ENCODE data around the gene ZNF407. TPM values are rescaled to one million over a fixed set of nuclear protein-coding genes. Genes with fewer than 3 reads are reported as not detected.
A peak's percentile ranks its signal among the peaks of the same experiment; 100 is the strongest.

The ZNF407 gene
- polyA plus RNA-seq, 6 donors from 2014 or later, result 1.6 to 9.5 (median 4.9) TPM

- Mint-ChIP-seq H3K27me3 (no peaks in the 10 kb centered on the region), H3K4me3 (no peak overlapping the region), H3K9me3 (no peaks in the 10 kb centered on the region), H3K36me3 (no peaks in the 10 kb centered on the region), H3K4me1 (no peaks in the 10 kb centered on the region), H3K27ac (peak overlapping the region in 1 of 6 donors; percentile 85)
- DNase-seq (no peak), ATAC-seq (ENCODE audit: low read depth in 2 of 2) (no peak)
Measured at GRCh38 chr18:74862094-74862493, 264.4 kb downstream of the ZNF407 start.

DNA sequence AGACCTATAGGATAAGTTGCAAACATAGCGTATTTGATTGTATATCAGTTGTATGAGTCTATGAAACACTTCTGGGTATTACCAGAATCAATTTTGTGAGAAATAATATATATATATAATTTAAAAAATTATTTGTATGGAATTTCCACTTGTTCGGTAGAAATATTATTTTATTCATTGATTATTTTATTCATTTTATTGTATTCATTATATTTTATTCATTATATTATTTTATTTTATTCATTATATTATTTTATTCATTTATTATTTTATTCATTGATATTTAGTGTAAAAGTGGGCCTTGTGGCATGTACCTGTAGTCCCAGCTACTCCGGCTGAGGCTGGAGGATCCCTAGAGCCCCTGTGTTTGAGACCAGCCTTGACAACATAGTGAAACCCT is 268.9 kb downstream of the ZNF407 start:
- DNase-seq (no peak), ATAC-seq (ENCODE audit: low read depth in 2 of 2) (no peak)
- Mint-ChIP-seq H3K36me3 (no peaks in the 10 kb centered on the region), H3K4me1 (peaks cover 0 to 5% (median 3%) of the 10 kb centered on the region in 3 donors), H3K27me3 (no peaks in the 10 kb centered on the region), H3K9me3 (no peaks in the 10 kb centered on the region), H3K27ac (no peak overlapping the region), H3K4me3 (no peak overlapping the region)

- H3K4me1 Mint-ChIP-seq, result peaks cover 0 to 5% (median 3%) of the 10 kb centered on the region in 3 donors
- no peaks in the 10 kb centered on the region for H3K36me3 Mint-ChIP-seq
- H3K9me3 Mint-ChIP-seq, result no peaks in the 10 kb centered on the region
- no peak overlapping the region for H3K4me3 Mint-ChIP-seq
- DNase-seq, result no peak
- no peak for ATAC-seq (ENCODE audit: low read depth in 2 of 2)
- no peaks in the 10 kb centered on the region for H3K27me3 Mint-ChIP-seq
- peak overlapping the region in 1 of 6 donors; percentile 5 for H3K27ac Mint-ChIP-seq
Measured at GRCh38 chr18:74868461-74868860, 270.8 kb downstream of the ZNF407 start.

DNA sequence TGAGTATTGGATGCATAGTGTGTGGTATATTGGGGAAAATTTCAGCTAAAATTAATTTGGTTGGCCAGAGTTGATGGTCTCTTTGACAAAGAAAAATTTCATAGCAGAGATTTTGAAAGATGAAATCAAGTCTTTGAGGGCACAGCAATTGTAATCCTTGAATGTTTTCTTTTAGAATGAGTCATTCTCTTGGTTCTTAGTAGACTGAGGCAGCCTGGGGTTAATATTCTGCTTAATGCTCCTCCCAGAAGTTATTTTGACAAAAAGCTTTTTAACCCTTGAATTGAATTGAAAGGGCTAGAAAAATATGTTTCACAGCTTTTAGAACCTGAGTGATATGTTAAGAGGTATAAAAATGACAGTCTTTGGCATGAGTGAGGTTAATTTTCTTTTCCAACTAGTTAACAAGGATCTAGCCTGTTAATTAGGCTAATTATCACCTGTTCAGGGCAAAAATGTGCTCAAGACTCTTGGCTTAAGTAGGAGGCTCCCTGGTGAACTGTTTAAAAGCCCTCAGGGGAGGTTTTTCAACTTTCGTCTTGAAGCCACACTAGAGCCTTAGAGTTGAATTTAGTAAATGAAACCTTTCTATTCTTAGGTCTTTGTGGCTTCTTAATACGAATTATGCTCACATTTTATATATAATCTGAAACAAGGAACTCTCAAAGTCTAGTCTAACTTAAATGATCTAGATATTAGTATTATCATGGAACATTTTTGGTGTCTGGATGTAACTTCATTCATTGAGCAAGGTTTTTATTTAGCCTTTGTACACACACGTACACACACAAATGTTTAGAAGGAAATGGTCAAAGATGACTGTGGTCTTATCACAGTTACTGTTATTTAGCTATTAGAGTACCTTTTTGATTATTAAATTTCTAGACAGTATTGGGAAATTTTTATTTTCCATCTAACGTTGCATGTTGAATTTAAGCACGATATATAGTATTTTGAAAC is 272.5 kb downstream of the ZNF407 start:
- Mint-ChIP-seq H3K27me3 (no peaks in the 10 kb centered on the region), H3K4me3 (no peak overlapping the region), H3K4me1 (peaks cover 0 to 5% (median 3%) of the 10 kb centered on the region in 3 donors), H3K27ac (peak overlapping the region in 2 of 6 donors; percentile 50 to 57), H3K9me3 (no peaks in the 10 kb centered on the region), H3K36me3 (no peaks in the 10 kb centered on the region)
- ATAC-seq (ENCODE audit: low read depth in 2 of 2) (no peak), DNase-seq (no peak)

DNA sequence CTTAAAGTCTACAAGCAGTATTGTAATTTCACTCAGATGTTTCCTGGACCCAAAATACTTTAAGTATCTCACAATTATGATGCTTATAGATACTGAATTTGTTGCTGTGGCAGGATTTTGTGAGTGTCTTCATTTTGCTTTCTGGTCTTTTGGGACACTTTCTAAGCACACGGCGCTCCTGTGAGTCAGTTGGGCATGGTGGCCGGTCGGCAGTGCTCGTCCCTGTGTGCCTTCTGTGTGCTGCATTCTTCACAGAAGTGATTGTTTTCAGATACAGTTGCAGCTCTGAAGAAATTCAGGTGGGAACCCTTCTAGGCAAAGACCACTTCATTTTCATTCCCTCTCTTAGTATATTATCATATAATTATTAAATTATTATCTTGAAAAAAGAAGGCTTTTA is 273.3 kb downstream of the ZNF407 start:
- ATAC-seq (ENCODE audit: low read depth in 2 of 2) (no peak), DNase-seq (no peak)
- no peaks in the 10 kb centered on the region for H3K36me3 Mint-ChIP-seq
- H3K9me3 Mint-ChIP-seq, result no peaks in the 10 kb centered on the region
- peaks cover 0 to 5% (median 3%) of the 10 kb centered on the region in 3 donors for H3K4me1 Mint-ChIP-seq
- H3K4me3 Mint-ChIP-seq, result no peak overlapping the region
- H3K27me3 Mint-ChIP-seq, result no peaks in the 10 kb centered on the region
- no peak overlapping the region for H3K27ac Mint-ChIP-seq

DNA sequence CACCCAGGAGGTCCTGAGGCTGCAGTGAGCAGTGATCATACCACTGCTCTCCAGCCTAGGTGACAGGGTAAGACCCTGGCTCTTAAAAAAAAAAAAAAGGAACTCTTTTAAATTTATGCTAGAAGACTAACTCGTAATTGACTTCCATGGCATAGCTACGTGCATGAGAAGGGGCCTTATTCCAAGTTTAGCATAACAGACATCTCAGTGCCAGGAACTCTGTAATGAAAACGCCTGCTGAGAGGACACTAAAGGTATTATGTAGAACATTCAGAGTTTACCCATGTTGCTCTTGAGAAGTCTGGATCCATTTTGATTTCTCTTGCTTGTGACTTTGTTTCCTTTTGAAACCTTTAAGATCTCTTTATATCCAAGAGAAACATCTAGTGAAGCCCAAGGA is 276.0 kb downstream of the ZNF407 start:
- Mint-ChIP-seq H3K4me1 (peaks cover 0 to 3% (median 3%) of the 10 kb centered on the region in 3 donors), H3K36me3 (peaks cover 0 to 7% of the 10 kb centered on the region in 2 donors), H3K27ac (peak overlapping the region in 1 of 6 donors; percentile 47), H3K4me3 (no peak overlapping the region), H3K27me3 (no peaks in the 10 kb centered on the region), H3K9me3 (no peaks in the 10 kb centered on the region)
- ATAC-seq (ENCODE audit: low read depth in 2 of 2) (no peak), DNase-seq (no peak)

DNA sequence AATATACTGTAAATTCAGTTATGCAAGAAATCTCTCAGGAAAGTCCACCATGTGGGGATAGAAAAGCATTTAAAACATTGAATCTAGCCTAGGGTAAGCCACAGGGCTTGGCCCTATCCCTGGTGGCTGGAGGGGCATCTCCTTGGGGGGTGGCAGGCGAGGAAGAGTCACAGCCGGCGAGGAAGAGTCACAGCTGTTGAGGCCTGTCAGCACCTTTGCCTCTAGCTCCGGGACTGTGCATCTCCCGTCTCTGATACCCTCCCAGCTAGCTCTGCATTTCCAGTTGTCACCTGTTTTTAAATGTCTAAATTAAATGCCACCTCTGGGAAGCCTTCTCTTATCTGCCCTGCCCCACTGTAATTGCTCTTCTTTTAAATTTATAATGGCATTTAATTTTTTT is 276.7 kb downstream of the ZNF407 start:
- Mint-ChIP-seq H3K9me3 (no peaks in the 10 kb centered on the region), H3K4me1 (peaks cover 0 to 3% (median 0%) of the 10 kb centered on the region in 3 donors), H3K36me3 (peaks cover 0 to 7% of the 10 kb centered on the region in 2 donors), H3K27me3 (no peaks in the 10 kb centered on the region), H3K27ac (no peak overlapping the region), H3K4me3 (no peak overlapping the region)
- ATAC-seq (ENCODE audit: low read depth in 2 of 2), result no peak
- no peak for DNase-seq

- ATAC-seq (ENCODE audit: low read depth in 2 of 2) (no peak), DNase-seq (no peak)
- H3K27me3 Mint-ChIP-seq, result no peaks in the 10 kb centered on the region
- no peak overlapping the region for H3K4me3 Mint-ChIP-seq
- H3K9me3 Mint-ChIP-seq, result peaks cover 0 to 4% (median 0%) of the 10 kb centered on the region in 7 donors
- no peaks in the 10 kb centered on the region for H3K4me1 Mint-ChIP-seq
- peaks cover 9 to 20% of the 10 kb centered on the region in 2 donors for H3K36me3 Mint-ChIP-seq
- peak overlapping the region in 1 of 6 donors; percentile 26 for H3K27ac Mint-ChIP-seq
Measured at GRCh38 chr18:74876630-74877243, 279.1 kb downstream of the ZNF407 start.

DNA sequence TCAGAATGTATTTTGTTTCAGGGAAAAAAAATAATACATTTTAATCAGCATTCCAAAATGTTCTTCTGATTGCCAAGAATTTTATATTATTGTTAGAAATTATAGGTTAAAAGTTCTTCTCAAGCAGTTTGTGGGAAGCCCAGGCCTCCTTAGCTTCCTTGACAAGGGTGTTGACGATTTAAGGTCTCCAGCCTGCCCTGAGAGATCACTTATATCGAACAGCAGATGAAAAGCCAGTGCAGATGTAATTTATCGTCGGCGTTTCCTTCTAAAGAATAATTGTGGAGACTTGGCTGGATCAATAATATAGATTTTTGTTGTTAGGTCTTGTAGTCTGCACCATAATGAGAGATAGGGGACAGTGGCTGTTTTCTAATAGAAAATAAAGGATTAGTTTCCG is 280.6 kb downstream of the ZNF407 start:
- H3K36me3 Mint-ChIP-seq, result peaks cover 12 to 29% of the 10 kb centered on the region in 2 donors
- H3K4me1 Mint-ChIP-seq, result no peaks in the 10 kb centered on the region
- ATAC-seq (ENCODE audit: low read depth in 2 of 2) (no peak), DNase-seq (no peak)
- H3K27ac Mint-ChIP-seq, result no peak overlapping the region
- peaks cover 0 to 4% (median 0%) of the 10 kb centered on the region in 7 donors for H3K9me3 Mint-ChIP-seq
- H3K27me3 Mint-ChIP-seq, result no peaks in the 10 kb centered on the region
- H3K4me3 Mint-ChIP-seq, result no peak overlapping the region

DNA sequence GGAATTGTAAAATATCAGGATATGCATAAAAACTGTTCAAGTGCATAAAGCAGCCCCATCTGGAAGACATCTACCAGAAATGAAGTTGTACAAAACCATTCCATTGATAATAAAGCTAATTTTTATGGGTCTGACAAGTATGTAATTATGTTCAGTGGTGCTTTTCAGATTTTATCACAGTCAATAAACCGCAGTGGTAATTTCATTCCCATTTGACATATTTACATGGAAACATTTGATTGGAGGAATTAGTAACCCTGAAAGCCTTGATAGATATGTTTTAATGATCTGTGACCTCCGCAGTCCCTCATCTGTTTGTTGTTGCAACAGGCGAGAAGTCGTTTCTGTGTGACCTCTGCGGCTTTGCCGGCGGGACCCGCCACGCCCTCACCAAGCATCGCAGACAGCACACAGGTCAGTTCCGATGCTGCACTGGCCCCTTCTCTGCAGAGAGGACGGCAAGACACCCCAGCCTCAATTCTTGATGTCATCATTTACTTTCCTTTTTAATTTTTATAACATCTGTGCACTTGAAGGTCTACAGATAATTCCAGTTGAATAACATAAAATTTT is 283.1 kb downstream of the ZNF407 start:
- Mint-ChIP-seq H3K4me1 (no peaks in the 10 kb centered on the region), H3K36me3 (peaks cover 12 to 44% of the 10 kb centered on the region in 2 donors), H3K27me3 (no peaks in the 10 kb centered on the region), H3K27ac (no peak overlapping the region), H3K9me3 (peaks cover 0 to 4% (median 0%) of the 10 kb centered on the region in 7 donors), H3K4me3 (no peak overlapping the region)
- ATAC-seq (ENCODE audit: low read depth in 2 of 2) (no peak), DNase-seq (no peak)

GRCh38 chr18:74892066-74892627 is 294.5 kb downstream of the ZNF407 start:
- no peak for ATAC-seq (ENCODE audit: low read depth in 2 of 2)
- Mint-ChIP-seq H3K4me1 (no peaks in the 10 kb centered on the region), H3K36me3 (peaks cover 13 to 16% of the 10 kb centered on the region in 2 donors), H3K27me3 (no peaks in the 10 kb centered on the region), H3K9me3 (no peaks in the 10 kb centered on the region), H3K4me3 (no peak overlapping the region), H3K27ac (no peak overlapping the region)
- DNase-seq, result no peak

DNA sequence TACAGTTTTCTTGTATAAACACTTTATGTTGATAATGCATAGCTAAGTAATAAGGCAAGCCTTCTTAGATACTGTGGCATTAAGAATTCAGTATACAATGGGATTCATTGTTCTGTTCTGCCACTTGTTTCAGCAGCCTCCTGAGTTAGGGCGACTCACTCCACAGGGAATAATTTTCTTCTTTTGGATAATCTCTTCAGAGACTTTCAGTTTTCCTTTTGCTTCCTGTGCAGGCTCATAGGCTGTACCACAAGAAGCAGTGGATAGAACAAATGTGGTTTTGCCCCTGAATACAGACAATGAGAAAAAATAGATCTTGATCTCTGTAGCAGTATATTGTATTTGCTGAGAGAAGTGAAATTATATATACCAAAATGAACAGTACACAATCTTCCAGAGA is 298.0 kb downstream of the ZNF407 start:
- H3K4me1 Mint-ChIP-seq, result peaks cover 0 to 3% (median 0%) of the 10 kb centered on the region in 3 donors
- no peak for DNase-seq
- H3K4me3 Mint-ChIP-seq, result no peak overlapping the region
- no peak overlapping the region for H3K27ac Mint-ChIP-seq
- H3K9me3 Mint-ChIP-seq, result no peaks in the 10 kb centered on the region
- peaks cover 2 to 12% of the 10 kb centered on the region in 2 donors for H3K36me3 Mint-ChIP-seq
- no peak for ATAC-seq (ENCODE audit: low read depth in 2 of 2)
- no peaks in the 10 kb centered on the region for H3K27me3 Mint-ChIP-seq

GRCh38 chr18:74896390-74896991 is 298.8 kb downstream of the ZNF407 start:
- Mint-ChIP-seq H3K27me3 (no peaks in the 10 kb centered on the region), H3K9me3 (no peaks in the 10 kb centered on the region), H3K27ac (peak overlapping the region in 2 of 6 donors; percentile 59 to 67), H3K4me3 (no peak overlapping the region), H3K4me1 (peaks cover 0 to 3% (median 0%) of the 10 kb centered on the region in 3 donors), H3K36me3 (peaks cover 0 to 8% of the 10 kb centered on the region in 2 donors)
- DNase-seq, result no peak
- peak in 1 of 2 donors; percentile 28 for ATAC-seq (ENCODE audit: low read depth in 2 of 2)
